ENCODE measurements around the gene PHLDA2. TPM values are rescaled to one million over a fixed set of nuclear protein-coding genes. Genes with fewer than 3 reads are reported as not detected.

The PHLDA2 gene
- polyA plus RNA-seq, 1 of the 3 experiments (the other 2 are of a cell fraction) = 23.6 TPM

GRCh38 chr11:2887515-2888195 is 41.6 kb downstream of the PHLDA2 start:
- H3K27ac ChIP-seq (ENCODE audit: low read depth in 2 of 2, low read length in 1 of 2) = no peak overlapping the region
- H3K79me2 ChIP-seq (ENCODE audit: insufficient read depth) = no peaks in the 10 kb centered on the region
- no peaks in the 10 kb centered on the region for H3K36me3 ChIP-seq (replicated peaks in 1 of 2; ENCODE audit: control insufficient read depth in 1 of 2, insufficient read depth in 2 of 2, low read length in 1 of 2)
- H3K4me3 ChIP-seq (ENCODE audit: low read depth in 2 of 2, low read length in 1 of 2) = no peak overlapping the region
- 95% methylated on average over 10 of the region's 11 CpGs for WGBS (ENCODE audit: low lambda C conversion rate)
- H3F3A ChIP-seq (replicated peaks; ENCODE audit: insufficient read depth) = peaks cover 7% of the 10 kb centered on the region
- H4K20me1 ChIP-seq (ENCODE audit: insufficient read depth) = no peaks in the 10 kb centered on the region
- POLR2A ChIA-PET = interaction anchor here (2.4 kb wide), 1 partner anchor 355 kb away, joined by 14 read pairs; no protein-coding TSS in a partner anchor
- no peaks in the 10 kb centered on the region for H3K9me3 ChIP-seq
- H3K27me3 ChIP-seq (ENCODE audit: insufficient read depth) = no peaks in the 10 kb centered on the region
- H3K4me2 ChIP-seq = no peak overlapping the region
- no peak for DNase-seq
- H3K9ac ChIP-seq = no peak overlapping the region
- CTCF ChIA-PET = interaction anchor here (0.6 to 16.8 kb wide), 48 partner anchors 9 to 694 kb away, joined by 3 to 1016 read pairs (median 4); a partner anchor contains a TSS
- TF ChIP-seq TAF1 (IDR thresholded peaks at IDR 0.05; ENCODE audit: borderline replicate concordance, low read depth, low read length) (no peak), POLR2AphosphoS5 (IDR thresholded peaks at IDR 0.05; ENCODE audit: low read depth, low read length) (no peak), TCF12 (IDR thresholded peaks at IDR 0.05) (no peak), FOXM1 (IDR thresholded peaks at IDR 0.05; ENCODE audit: low read depth) (no peak), IRF3 (IDR thresholded peaks at IDR 0.05; ENCODE audit: low read depth, low read length) (no peak), RCOR1 (IDR thresholded peaks at IDR 0.05; ENCODE audit: low read length) (no peak)
- TF ChIP-seq, protein P1, sequence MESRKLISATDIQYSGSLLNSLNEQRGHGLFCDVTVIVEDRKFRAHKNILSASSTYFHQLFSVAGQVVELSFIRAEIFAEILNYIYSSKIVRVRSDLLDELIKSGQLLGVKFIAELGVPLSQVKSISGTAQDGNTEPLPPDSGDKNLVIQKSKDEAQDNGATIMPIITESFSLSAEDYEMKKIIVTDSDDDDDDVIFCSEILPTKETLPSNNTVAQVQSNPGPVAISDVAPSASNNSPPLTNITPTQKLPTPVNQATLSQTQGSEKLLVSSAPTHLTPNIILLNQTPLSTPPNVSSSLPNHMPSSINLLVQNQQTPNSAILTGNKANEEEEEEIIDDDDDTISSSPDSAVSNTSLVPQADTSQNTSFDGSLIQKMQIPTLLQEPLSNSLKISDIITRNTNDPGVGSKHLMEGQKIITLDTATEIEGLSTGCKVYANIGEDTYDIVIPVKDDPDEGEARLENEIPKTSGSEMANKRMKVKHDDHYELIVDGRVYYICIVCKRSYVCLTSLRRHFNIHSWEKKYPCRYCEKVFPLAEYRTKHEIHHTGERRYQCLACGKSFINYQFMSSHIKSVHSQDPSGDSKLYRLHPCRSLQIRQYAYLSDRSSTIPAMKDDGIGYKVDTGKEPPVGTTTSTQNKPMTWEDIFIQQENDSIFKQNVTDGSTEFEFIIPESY (IDR thresholded peaks at IDR 0.05; ENCODE audit: borderline replicate concordance, low read depth) = no peak
- TF ChIP-seq, protein P2, sequence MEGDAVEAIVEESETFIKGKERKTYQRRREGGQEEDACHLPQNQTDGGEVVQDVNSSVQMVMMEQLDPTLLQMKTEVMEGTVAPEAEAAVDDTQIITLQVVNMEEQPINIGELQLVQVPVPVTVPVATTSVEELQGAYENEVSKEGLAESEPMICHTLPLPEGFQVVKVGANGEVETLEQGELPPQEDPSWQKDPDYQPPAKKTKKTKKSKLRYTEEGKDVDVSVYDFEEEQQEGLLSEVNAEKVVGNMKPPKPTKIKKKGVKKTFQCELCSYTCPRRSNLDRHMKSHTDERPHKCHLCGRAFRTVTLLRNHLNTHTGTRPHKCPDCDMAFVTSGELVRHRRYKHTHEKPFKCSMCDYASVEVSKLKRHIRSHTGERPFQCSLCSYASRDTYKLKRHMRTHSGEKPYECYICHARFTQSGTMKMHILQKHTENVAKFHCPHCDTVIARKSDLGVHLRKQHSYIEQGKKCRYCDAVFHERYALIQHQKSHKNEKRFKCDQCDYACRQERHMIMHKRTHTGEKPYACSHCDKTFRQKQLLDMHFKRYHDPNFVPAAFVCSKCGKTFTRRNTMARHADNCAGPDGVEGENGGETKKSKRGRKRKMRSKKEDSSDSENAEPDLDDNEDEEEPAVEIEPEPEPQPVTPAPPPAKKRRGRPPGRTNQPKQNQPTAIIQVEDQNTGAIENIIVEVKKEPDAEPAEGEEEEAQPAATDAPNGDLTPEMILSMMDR (IDR thresholded peaks at IDR 0.05) = no peak
- no peak overlapping the region for H2AFZ ChIP-seq (ENCODE audit: low read depth)
- no peaks in the 10 kb centered on the region for H3K9me2 ChIP-seq
- peaks cover 3 to 30% of the 10 kb centered on the region in 2 experiments; a peak in 1 of 4 replicates for H3K4me1 ChIP-seq (ENCODE audit: control insufficient read depth in 1 of 2, insufficient read depth in 2 of 2, low read depth in 1 of 2, low read length in 1 of 2)

GRCh38 chr11:2886936-2887335 is 42.3 kb downstream of the PHLDA2 start:
- no peak for DNase-seq
- POLR2A ChIA-PET = interaction anchor here (0.8 to 4.6 kb wide), 4 partner anchors 108 to 354 kb away, joined by 4 to 25 read pairs (median 10); partner anchors contain the start of gene KCNQ1OT1
- H3K27ac ChIP-seq (ENCODE audit: low read depth in 2 of 2, low read length in 1 of 2) = no peak overlapping the region
- H3K9ac ChIP-seq = no peak overlapping the region
- CTCF ChIA-PET = interaction anchor here (0.9 to 16.8 kb wide), 28 partner anchors 8 to 693 kb away, joined by 3 to 1016 read pairs (median 5); a partner anchor contains a TSS
- H2AFZ ChIP-seq (ENCODE audit: low read depth) = no peak overlapping the region
- H3K4me1 ChIP-seq (ENCODE audit: control insufficient read depth in 1 of 2, insufficient read depth in 2 of 2, low read depth in 1 of 2, low read length in 1 of 2) = peaks cover 3 to 27% of the 10 kb centered on the region in 2 experiments; a peak in 1 of 4 replicates
- H4K20me1 ChIP-seq (ENCODE audit: insufficient read depth) = no peaks in the 10 kb centered on the region
- no peak overlapping the region for H3K4me3 ChIP-seq (ENCODE audit: low read depth in 2 of 2, low read length in 1 of 2)
- no peak overlapping the region for H3K4me2 ChIP-seq
- H3F3A ChIP-seq (replicated peaks; ENCODE audit: insufficient read depth) = peaks cover 7% of the 10 kb centered on the region
- WGBS (ENCODE audit: low lambda C conversion rate) = 98% methylated on average over 5 of the region's 5 CpGs
- no peaks in the 10 kb centered on the region for H3K9me2 ChIP-seq
- no peaks in the 10 kb centered on the region for H3K79me2 ChIP-seq (ENCODE audit: insufficient read depth)
- H3K9me3 ChIP-seq = no peaks in the 10 kb centered on the region
- H3K27me3 ChIP-seq (ENCODE audit: insufficient read depth) = no peaks in the 10 kb centered on the region
- H3K36me3 ChIP-seq (replicated peaks in 1 of 2; ENCODE audit: control insufficient read depth in 1 of 2, insufficient read depth in 2 of 2, low read length in 1 of 2) = no peaks in the 10 kb centered on the region
- no peak for TF ChIP-seq IRF3 (IDR thresholded peaks at IDR 0.05; ENCODE audit: low read depth, low read length)
- TF ChIP-seq TAF1 (IDR thresholded peaks at IDR 0.05; ENCODE audit: borderline replicate concordance, low read depth, low read length) = no peak
- no peak for TF ChIP-seq USF2 (IDR thresholded peaks at IDR 0.05; ENCODE audit: borderline replicate concordance, low read depth, low read length)
- TF ChIP-seq SMC3 (IDR thresholded peaks at IDR 0.05; ENCODE audit: low read depth, low read length) = no peak
- TF ChIP-seq FOXM1 (IDR thresholded peaks at IDR 0.05; ENCODE audit: low read depth) = no peak
- no peak for TF ChIP-seq RFX5 (IDR thresholded peaks at IDR 0.05; ENCODE audit: low read length)
- TF ChIP-seq TEAD4 (IDR thresholded peaks at IDR 0.05; ENCODE audit: borderline replicate concordance, insufficient read depth) = no peak
- no peak for TF ChIP-seq REST (IDR thresholded peaks at IDR 0.05; ENCODE audit: low read depth, low read length)
- no peak for TF ChIP-seq JUND (IDR thresholded peaks at IDR 0.05)
